Natural killer cell (primary cell): ENCODE measurements around the gene SIRPD. TPM values are rescaled to one million over a fixed set of nuclear protein-coding genes. Genes with fewer than 3 reads are reported as not detected.

Experiments used
- ATAC-seq, 3 donors: fragments of 150-1000 bp in 2 of 3; fragments of 200-7000 bp in 1 of 3; cut with Tn5 transposase; 1 replicate in 1 of 3; 2 replicates in 2 of 3; pipeline ENCODE4 v1.10.0; 2021; ENCODE audit warnings: mild to moderate bottlenecking in 2 of 3, moderate library complexity in 2 of 3
- DNase-seq, 2 donors: peaks; one replicate each; pipeline versions ENCODE4 v3.0.0 to v3.0.0-alpha.2; 2013 to 2021; ENCODE audit warnings: mixed read lengths in 1 of 2
- H3K27ac ChIP-seq: one replicate; pipeline ENCODE4 v1.5.1; 2013; ENCODE audit warnings: mild to moderate bottlenecking, low read length
- H3K27me3 ChIP-seq: one replicate; pipeline ENCODE4 v1.6.1; 2013; ENCODE audit warnings: low read length; ENCODE audit not compliant: control insufficient read depth, insufficient read depth
- H3K36me3 ChIP-seq: one replicate; pipeline ENCODE4 v1.6.1; 2013; ENCODE audit warnings: low read length; ENCODE audit not compliant: control insufficient read depth, insufficient read depth
- H3K4me1 ChIP-seq: one replicate; pipeline ENCODE4 v1.6.1; 2013; ENCODE audit warnings: low read length; ENCODE audit not compliant: control insufficient read depth, insufficient read depth
- H3K4me3 ChIP-seq: one replicate; pipeline ENCODE4 v1.5.1; 2013; ENCODE audit warnings: low read length
- H3K9me3 ChIP-seq: one replicate; pipeline ENCODE4 v1.6.1; 2013; ENCODE audit warnings: low read length; ENCODE audit not compliant: control insufficient read depth, insufficient read depth
- H3K27ac Mint-ChIP-seq, 2 donors: one replicate each; pipeline ENCODE4 v1.8.0; 2022; ENCODE audit warnings: mild to moderate bottlenecking in 2 of 2, mixed read lengths in 2 of 2, moderate library complexity in 1 of 2
- H3K27me3 Mint-ChIP-seq, 2 donors: one replicate each; pipeline ENCODE4 v1.8.0; 2022; ENCODE audit warnings: low read depth in 2 of 2, mixed read lengths in 2 of 2
- H3K36me3 Mint-ChIP-seq: one replicate; pipeline ENCODE4 v1.8.0; 2022; ENCODE audit warnings: mixed read lengths
- H3K4me1 Mint-ChIP-seq, 2 donors: one replicate each; pipeline ENCODE4 v1.8.0; 2022; ENCODE audit warnings: mixed read lengths in 2 of 2
- H3K4me3 Mint-ChIP-seq: one replicate; pipeline ENCODE4 v1.8.0; 2022; ENCODE audit warnings: mild to moderate bottlenecking, moderate library complexity, mixed read lengths
- H3K9me3 Mint-ChIP-seq, 2 donors: one replicate each; pipeline ENCODE4 v1.8.0; 2022; ENCODE audit warnings: mixed read lengths in 2 of 2
- WGBS: methylation state at CpG from one replicate; pipeline ENCODE4 v1.1.7; 2013; ENCODE audit warnings: missing lambda C conversion rate; ENCODE audit not compliant: insufficient coverage; 5-methylcytosine and 5-hydroxymethylcytosine counted together
- intact Hi-C: fragments of 100-400 bp; cut with micrococcal nuclease; formaldehyde crosslinking; loops from one replicate; pipeline ENCODE4 v1.14.2; 2022
- total RNA-seq, 4 donors: library from RNA; stranded (reverse); fragments of 120-200 nt in 1 of 4; gene quantifications; one replicate each; pipeline versions ENCODE4 v1.2.3 to v1.2.4, GENCODE V29; 2013 to 2022
- TF ChIP-seq, protein P1 (sequence below): fragments of 200-600 bp; IDR thresholded peaks from one replicate; pipeline ENCODE4 v1.8.0; 2022; ENCODE audit warnings: antibody characterized with exemption

The SIRPD gene
- total RNA-seq, 3 donors from 2014 or later (not counting 1 experiment from before 2014, with no cell fraction given): not detected

DNA sequence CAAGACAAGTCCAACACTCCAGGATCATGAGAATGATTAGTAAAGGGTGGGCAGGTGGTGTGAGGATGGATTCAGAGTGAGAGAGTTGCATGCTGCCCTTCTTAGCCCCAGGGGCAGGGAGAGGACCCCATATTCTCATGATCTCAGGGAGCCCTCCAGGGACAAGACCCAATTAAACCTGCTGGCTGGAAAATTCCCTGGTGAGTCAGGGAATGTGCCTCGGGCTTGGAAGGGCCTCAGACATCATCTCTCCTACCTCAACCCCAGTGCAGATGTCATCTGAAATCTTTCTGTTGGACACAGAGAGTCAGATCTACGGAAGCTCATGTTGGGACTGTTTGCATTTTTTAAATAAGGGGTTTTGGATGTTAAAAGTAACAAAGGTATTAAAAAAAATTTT, 9.2 kb upstream of the SIRPD start:
- no peak for ATAC-seq
- no peaks in the 10 kb centered on the region for H3K9me3 Mint-ChIP-seq
- no peaks in the 10 kb centered on the region for H3K27me3 ChIP-seq
- no peak overlapping the region for H3K27ac ChIP-seq
- H3K27me3 Mint-ChIP-seq: peaks cover 20 to 34% of the 10 kb centered on the region in 2 donors
- no peaks in the 10 kb centered on the region for H3K4me1 Mint-ChIP-seq
- peaks cover 3% of the 10 kb centered on the region for H3K4me1 ChIP-seq
- WGBS: 95% methylated on average over 2 of the region's 2 CpGs
- TF ChIP-seq, protein P1, sequence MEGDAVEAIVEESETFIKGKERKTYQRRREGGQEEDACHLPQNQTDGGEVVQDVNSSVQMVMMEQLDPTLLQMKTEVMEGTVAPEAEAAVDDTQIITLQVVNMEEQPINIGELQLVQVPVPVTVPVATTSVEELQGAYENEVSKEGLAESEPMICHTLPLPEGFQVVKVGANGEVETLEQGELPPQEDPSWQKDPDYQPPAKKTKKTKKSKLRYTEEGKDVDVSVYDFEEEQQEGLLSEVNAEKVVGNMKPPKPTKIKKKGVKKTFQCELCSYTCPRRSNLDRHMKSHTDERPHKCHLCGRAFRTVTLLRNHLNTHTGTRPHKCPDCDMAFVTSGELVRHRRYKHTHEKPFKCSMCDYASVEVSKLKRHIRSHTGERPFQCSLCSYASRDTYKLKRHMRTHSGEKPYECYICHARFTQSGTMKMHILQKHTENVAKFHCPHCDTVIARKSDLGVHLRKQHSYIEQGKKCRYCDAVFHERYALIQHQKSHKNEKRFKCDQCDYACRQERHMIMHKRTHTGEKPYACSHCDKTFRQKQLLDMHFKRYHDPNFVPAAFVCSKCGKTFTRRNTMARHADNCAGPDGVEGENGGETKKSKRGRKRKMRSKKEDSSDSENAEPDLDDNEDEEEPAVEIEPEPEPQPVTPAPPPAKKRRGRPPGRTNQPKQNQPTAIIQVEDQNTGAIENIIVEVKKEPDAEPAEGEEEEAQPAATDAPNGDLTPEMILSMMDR: no peak
- H3K36me3 Mint-ChIP-seq: no peaks in the 10 kb centered on the region
- no peak overlapping the region for H3K27ac Mint-ChIP-seq
- H3K4me3 Mint-ChIP-seq: no peak overlapping the region
- intact Hi-C loops: loop anchor here (10.0 kb wide), 1 partner anchor 58 kb away; the partner anchor contains the start of gene SIRPB1
- no peak for DNase-seq
- H3K9me3 ChIP-seq: no peaks in the 10 kb centered on the region
- H3K36me3 ChIP-seq: no peaks in the 10 kb centered on the region
- no peak overlapping the region for H3K4me3 ChIP-seq

DNA sequence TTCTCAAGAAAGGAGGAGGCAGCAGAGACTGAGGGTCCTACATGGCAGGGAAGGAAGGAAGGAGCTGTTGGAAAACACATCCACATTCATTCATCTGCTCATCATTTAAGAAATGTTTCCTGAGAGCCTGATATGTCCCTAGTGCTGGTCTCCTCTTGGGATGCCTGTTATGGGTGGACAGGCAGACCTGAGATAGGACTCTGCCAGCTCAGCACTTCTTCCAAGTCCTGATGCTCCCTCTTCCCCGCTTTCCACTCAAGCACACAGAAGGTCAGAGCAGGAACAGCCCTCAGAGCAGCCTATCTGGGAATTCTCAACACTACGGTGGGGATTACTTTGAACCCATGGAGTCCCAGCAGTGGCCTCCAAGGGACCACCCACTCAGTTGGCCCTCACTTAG, 8.0 kb upstream of the SIRPD start:
- Histone ChIP-seq H3K4me3 (no peak overlapping the region), H3K36me3 (no peaks in the 10 kb centered on the region), H3K4me1 (peaks cover 3% of the 10 kb centered on the region), H3K27me3 (no peaks in the 10 kb centered on the region), H3K9me3 (no peaks in the 10 kb centered on the region), H3K27ac (no peak overlapping the region)
- DNase-seq (no peak), ATAC-seq (no peak)
- Mint-ChIP-seq H3K36me3 (no peaks in the 10 kb centered on the region), H3K4me1 (no peaks in the 10 kb centered on the region), H3K27me3 (peaks cover 21 to 40% of the 10 kb centered on the region in 2 donors), H3K9me3 (no peaks in the 10 kb centered on the region), H3K27ac (no peak overlapping the region), H3K4me3 (no peak overlapping the region)
- intact Hi-C loops: loop anchor here (10.0 kb wide), 1 partner anchor 59 kb away; the partner anchor contains the start of gene SIRPB1
- 98% methylated on average over 2 of the region's 2 CpGs for whole genome bisulfite sequencing
- TF ChIP-seq, protein P1: no peak

DNA sequence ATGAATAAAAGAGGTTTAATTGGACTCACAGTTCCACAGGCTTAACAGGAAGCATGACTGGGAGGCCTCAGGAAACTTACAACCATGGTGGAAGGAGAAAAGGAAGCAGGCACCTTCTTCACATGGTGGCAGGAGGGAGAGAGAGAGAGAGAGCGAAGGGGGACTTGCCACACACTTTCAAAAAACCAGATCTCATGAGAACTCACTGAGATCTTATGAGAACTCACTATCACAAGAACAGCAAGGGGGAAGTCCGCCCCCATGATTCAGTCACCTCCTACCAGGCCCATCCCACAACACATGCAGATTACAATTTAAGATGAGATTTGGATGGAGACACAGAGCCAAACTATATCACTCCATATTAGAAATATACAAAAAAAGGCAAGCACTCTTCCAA, 6.1 kb upstream of the SIRPD start:
- 90% methylated on average over 1 of the region's 2 CpGs for WGBS

More for the DNA sequence above, 6.1 kb upstream of the SIRPD start:
- no peak overlapping the region for H3K4me3 Mint-ChIP-seq
- H3K9me3 Mint-ChIP-seq: no peaks in the 10 kb centered on the region
- TF ChIP-seq, protein P1: no peak
- intact Hi-C loops: loop anchor here (10.0 kb wide), 1 partner anchor 61 kb away; the partner anchor contains the start of gene SIRPB1
- Histone ChIP-seq H3K9me3 (no peaks in the 10 kb centered on the region), H3K4me3 (no peak overlapping the region), H3K27me3 (no peaks in the 10 kb centered on the region), H3K27ac (no peak overlapping the region), H3K4me1 (peaks cover 3% of the 10 kb centered on the region), H3K36me3 (no peaks in the 10 kb centered on the region)
- H3K4me1 Mint-ChIP-seq: no peaks in the 10 kb centered on the region
- H3K36me3 Mint-ChIP-seq: no peaks in the 10 kb centered on the region
- no peak overlapping the region for H3K27ac Mint-ChIP-seq
- ATAC-seq: no peak
- peaks cover 18 to 40% of the 10 kb centered on the region in 2 donors for H3K27me3 Mint-ChIP-seq
- no peak for DNase-seq
